Measurements from ENCODE around the gene SPATA9.
"Not testable (repeated sequence)": the region's sequence is repeated elsewhere in the genome, so short reads cannot be mapped to it uniquely, and the experiment has no call there.

SPATA9 gene

GRCh38 chr5:95709967-95710650, 27.3 kb upstream of the SPATA9 start:
- peaks cover 33% of the 10 kb centered on the region for H3K27me3 Mint-ChIP-seq (ENCODE audit: low read depth)
- H3K4me3 Mint-ChIP-seq = no peak overlapping the region
- no peaks in the 10 kb centered on the region for H3K36me3 Mint-ChIP-seq (ENCODE audit: low read depth)
- no peaks in the 10 kb centered on the region for H3K9me3 Mint-ChIP-seq
- H3K27ac Mint-ChIP-seq = no peak overlapping the region
- peaks cover 10% of the 10 kb centered on the region for H3K4me1 Mint-ChIP-seq (ENCODE audit: low read depth)
- DNase-seq (ENCODE audit: low spot score) = no peak

- H3K27ac Mint-ChIP-seq = no peak overlapping the region
- no peak for DNase-seq (ENCODE audit: low spot score)
- H3K36me3 Mint-ChIP-seq (ENCODE audit: low read depth) = no peaks in the 10 kb centered on the region
- H3K27me3 Mint-ChIP-seq (ENCODE audit: low read depth) = peaks cover 31% of the 10 kb centered on the region
- H3K4me3 Mint-ChIP-seq = no peak overlapping the region
- no peaks in the 10 kb centered on the region for H3K9me3 Mint-ChIP-seq
- peaks cover 9% of the 10 kb centered on the region for H3K4me1 Mint-ChIP-seq (ENCODE audit: low read depth)
Measured at GRCh38 chr5:95708876-95709275, 26.1 kb upstream of the SPATA9 start.

- H3K9me3 Mint-ChIP-seq; H3K27ac Mint-ChIP-seq; H3K36me3 Mint-ChIP-seq (ENCODE audit: low read depth); H3K4me3 Mint-ChIP-seq; DNase-seq (ENCODE audit: low spot score); H3K4me1 Mint-ChIP-seq (ENCODE audit: low read depth): not testable (repeated sequence)
- peaks cover 32% of the 10 kb centered on the region for H3K27me3 Mint-ChIP-seq (ENCODE audit: low read depth)
Measured at GRCh38 chr5:95707534-95708188, 24.9 kb upstream of the SPATA9 start.

- H3K4me1 Mint-ChIP-seq (ENCODE audit: low read depth) = peaks cover 3% of the 10 kb centered on the region
- H3K27ac Mint-ChIP-seq = no peak overlapping the region
- no peaks in the 10 kb centered on the region for H3K36me3 Mint-ChIP-seq (ENCODE audit: low read depth)
- no peaks in the 10 kb centered on the region for H3K9me3 Mint-ChIP-seq
- H3K4me3 Mint-ChIP-seq = no peak overlapping the region
- DNase-seq (ENCODE audit: low spot score) = no peak
- peaks cover 32% of the 10 kb centered on the region for H3K27me3 Mint-ChIP-seq (ENCODE audit: low read depth)
Measured at GRCh38 chr5:95707055-95707454, 24.3 kb upstream of the SPATA9 start.

GRCh38 chr5:95706196-95706595, 23.4 kb upstream of the SPATA9 start:
- not testable (repeated sequence) for DNase-seq (ENCODE audit: low spot score); H3K36me3 Mint-ChIP-seq (ENCODE audit: low read depth); H3K9me3 Mint-ChIP-seq; H3K4me1 Mint-ChIP-seq (ENCODE audit: low read depth); H3K27ac Mint-ChIP-seq; H3K4me3 Mint-ChIP-seq
- peaks cover 35% of the 10 kb centered on the region for H3K27me3 Mint-ChIP-seq (ENCODE audit: low read depth)

- peaks cover 3% of the 10 kb centered on the region for H3K4me1 Mint-ChIP-seq (ENCODE audit: low read depth)
- no peak for DNase-seq (ENCODE audit: low spot score)
- H3K36me3 Mint-ChIP-seq (ENCODE audit: low read depth) = no peaks in the 10 kb centered on the region
- H3K4me3 Mint-ChIP-seq = no peak overlapping the region
- peaks cover 40% of the 10 kb centered on the region for H3K27me3 Mint-ChIP-seq (ENCODE audit: low read depth)
- no peaks in the 10 kb centered on the region for H3K9me3 Mint-ChIP-seq
- no peak overlapping the region for H3K27ac Mint-ChIP-seq
Measured at GRCh38 chr5:95704150-95704549, 21.4 kb upstream of the SPATA9 start.

- Mint-ChIP-seq H3K4me1 (ENCODE audit: low read depth) (peaks cover under 1% of the 10 kb centered on the region), H3K4me3 (no peak overlapping the region), H3K36me3 (ENCODE audit: low read depth) (no peaks in the 10 kb centered on the region), H3K27me3 (ENCODE audit: low read depth) (peaks cover 44% of the 10 kb centered on the region), H3K9me3 (no peaks in the 10 kb centered on the region), H3K27ac (no peak overlapping the region)
- DNase-seq (ENCODE audit: low spot score) = no peak
Measured at GRCh38 chr5:95701074-95701473, 18.3 kb upstream of the SPATA9 start.

- Mint-ChIP-seq H3K9me3 (no peaks in the 10 kb centered on the region), H3K4me1 (ENCODE audit: low read depth) (no peaks in the 10 kb centered on the region), H3K36me3 (ENCODE audit: low read depth) (no peaks in the 10 kb centered on the region), H3K27me3 (ENCODE audit: low read depth) (peaks cover 48% of the 10 kb centered on the region), H3K4me3 (no peak overlapping the region), H3K27ac (no peak overlapping the region)
- DNase-seq (ENCODE audit: low spot score) = no peak
Measured at GRCh38 chr5:95699337-95699736, 16.5 kb upstream of the SPATA9 start.

- Mint-ChIP-seq H3K4me3 (no peak overlapping the region), H3K36me3 (ENCODE audit: low read depth) (no peaks in the 10 kb centered on the region), H3K4me1 (ENCODE audit: low read depth) (no peaks in the 10 kb centered on the region), H3K9me3 (no peaks in the 10 kb centered on the region), H3K27ac (no peak overlapping the region), H3K27me3 (ENCODE audit: low read depth) (peaks cover 47% of the 10 kb centered on the region)
- DNase-seq (ENCODE audit: low spot score) = no peak
Measured at GRCh38 chr5:95697781-95698681, 15.2 kb upstream of the SPATA9 start.

- DNase-seq (ENCODE audit: low spot score) = no peak
- no peak overlapping the region for H3K27ac Mint-ChIP-seq
- H3K9me3 Mint-ChIP-seq = no peaks in the 10 kb centered on the region
- H3K36me3 Mint-ChIP-seq (ENCODE audit: low read depth) = no peaks in the 10 kb centered on the region
- H3K4me3 Mint-ChIP-seq = no peak overlapping the region
- H3K27me3 Mint-ChIP-seq (ENCODE audit: low read depth) = peaks cover 35% of the 10 kb centered on the region
- no peaks in the 10 kb centered on the region for H3K4me1 Mint-ChIP-seq (ENCODE audit: low read depth)
Measured at GRCh38 chr5:95690333-95690732, 7.5 kb upstream of the SPATA9 start.

GRCh38 chr5:95689680-95690079, 6.9 kb upstream of the SPATA9 start:
- H3K27me3 Mint-ChIP-seq (ENCODE audit: low read depth) = peaks cover 38% of the 10 kb centered on the region
- no peaks in the 10 kb centered on the region for H3K4me1 Mint-ChIP-seq (ENCODE audit: low read depth)
- H3K36me3 Mint-ChIP-seq (ENCODE audit: low read depth) = no peaks in the 10 kb centered on the region
- H3K27ac Mint-ChIP-seq = no peak overlapping the region
- no peak overlapping the region for H3K4me3 Mint-ChIP-seq
- DNase-seq (ENCODE audit: low spot score) = no peak
- no peaks in the 10 kb centered on the region for H3K9me3 Mint-ChIP-seq

GRCh38 chr5:95686651-95687050, 3.9 kb upstream of the SPATA9 start:
- no peak overlapping the region for H3K27ac Mint-ChIP-seq
- no peaks in the 10 kb centered on the region for H3K36me3 Mint-ChIP-seq (ENCODE audit: low read depth)
- H3K9me3 Mint-ChIP-seq = no peaks in the 10 kb centered on the region

GRCh38 chr5:95684361-95684760, 1.6 kb upstream of the SPATA9 start:
- Mint-ChIP-seq H3K9me3 (no peaks in the 10 kb centered on the region), H3K4me1 (ENCODE audit: low read depth) (no peaks in the 10 kb centered on the region), H3K27me3 (ENCODE audit: low read depth) (peaks cover 45% of the 10 kb centered on the region), H3K27ac (no peak overlapping the region), H3K36me3 (ENCODE audit: low read depth) (no peaks in the 10 kb centered on the region), H3K4me3 (no peak overlapping the region)
- no peak for DNase-seq (ENCODE audit: low spot score)

More at GRCh38 chr5:95686651-95687050, 3.9 kb upstream of the SPATA9 start:
- peaks cover 40% of the 10 kb centered on the region for H3K27me3 Mint-ChIP-seq (ENCODE audit: low read depth)
- H3K4me1 Mint-ChIP-seq (ENCODE audit: low read depth) = no peaks in the 10 kb centered on the region
- no peak for DNase-seq (ENCODE audit: low spot score)
- no peak overlapping the region for H3K4me3 Mint-ChIP-seq

- Mint-ChIP-seq H3K36me3 (ENCODE audit: low read depth) (no peaks in the 10 kb centered on the region), H3K4me1 (ENCODE audit: low read depth) (peaks cover 5% of the 10 kb centered on the region), H3K27ac (no peak overlapping the region), H3K9me3 (no peaks in the 10 kb centered on the region), H3K4me3 (no peak overlapping the region), H3K27me3 (ENCODE audit: low read depth) (peaks cover 23% of the 10 kb centered on the region)
- DNase-seq (ENCODE audit: low spot score) = no peak
Measured at GRCh38 chr5:95673081-95673480, 9.7 kb downstream of the SPATA9 start.

All from T-helper 2 cell treated with Interferon-gamma antibody and Interleukin-4, amounts not matched to agents 5 μg/mL and 100 μg/mL, for 36 hours (primary cell).